K562 (cell line): ENCODE measurements around the gene CLDN5. TPM values are rescaled to one million over a fixed set of nuclear protein-coding genes. Genes with fewer than 3 reads are reported as not detected.

Experiments
- E2F3 ChIP-seq: fragments of 250-450 bp; sonication (Bioruptor Pico); IDR thresholded peaks from 2 replicates; pipeline ENCODE4 v1.4.0; 2020; ENCODE audit warnings: mild to moderate bottlenecking
- ESRRA ChIP-seq: fragments of 450-650 bp; IDR thresholded peaks from 2 replicates; pipeline ENCODE4 v1.6.1; 2014; ENCODE audit warnings: low read depth, mild to moderate bottlenecking, moderate library complexity, borderline replicate concordance
- HCFC1 ChIP-seq: IDR thresholded peaks from 2 replicates; pipeline ENCODE4 v1.6.1; 2012; ENCODE audit warnings: low read depth, low read length, improper control_type of control experiment
- HDAC8 ChIP-seq: fragments of 450-650 bp; IDR thresholded peaks from 2 replicates; pipeline ENCODE4 v1.6.1; 2016; ENCODE audit warnings: mild to moderate bottlenecking, missing genetic modification characterization, moderate library complexity, missing compliant biosample characterization
- KDM2B ChIP-seq: fragments of 250-450 bp; sonication (Bioruptor Pico); IDR thresholded peaks from 2 replicates; pipeline ENCODE4 v1.8.0; 2021; ENCODE audit warnings: mild to moderate bottlenecking, moderate library complexity
- MAFG ChIP-seq: fragments of 450-650 bp; conservative IDR thresholded peaks from 2 replicates; pipeline ENCODE4 v1.6.1; 2016; ENCODE audit warnings: missing genetic modification characterization, missing compliant biosample characterization
- NCOA4 ChIP-seq: fragments of 450-650 bp; IDR thresholded peaks from 2 replicates; pipeline ENCODE4 v1.6.1; 2018; ENCODE audit warnings: mild to moderate bottlenecking; ENCODE audit not compliant: partially characterized antibody
- RAD21 ChIP-seq, 2 experiments: fragments of 250-450 bp in 1 of 2; fragments of 450-650 bp in 1 of 2; sonication (Bioruptor Pico) in 1 of 2; formaldehyde crosslinking in 1 of 2; IDR thresholded peaks in 1 of 2; conservative IDR thresholded peaks in 1 of 2; 2 replicates each; pipeline versions ENCODE4 v1.4.0 to v1.8.0; 2020 to 2022; ENCODE audit warnings: mild to moderate bottlenecking in 2 of 2, moderate library complexity in 1 of 2
- RCOR1 ChIP-seq, 2 experiments: IDR thresholded peaks; 2 replicates each; pipeline ENCODE4 v1.6.1; 2012; ENCODE audit warnings: low read depth in 2 of 2, low read length in 2 of 2, borderline replicate concordance in 1 of 2, improper control_type of control experiment in 1 of 2
- SRF ChIP-seq, 2 experiments: fragments of 250-450, 450-650 bp in 1 of 2; sonication (Bioruptor Pico) in 1 of 2; sonication (generic) in 1 of 2; formaldehyde crosslinking; IDR thresholded peaks; 2 replicates each; pipeline versions ENCODE4 v1.5.0 to v1.5.1; 2020 to 2022; ENCODE audit warnings: mild to moderate bottlenecking in 1 of 2, missing genetic modification reagents in 1 of 2
- STAT5B ChIP-seq: fragments of 250-450 bp; sonication (Bioruptor Pico); IDR thresholded peaks from 2 replicates; pipeline ENCODE4 v1.8.0; 2021; ENCODE audit warnings: mild to moderate bottlenecking, inconsistent platforms
- TSC22D4 ChIP-seq: fragments of 450-650 bp; IDR thresholded peaks from 2 replicates; pipeline ENCODE4 v1.6.1; 2016; ENCODE audit warnings: missing genetic modification characterization, missing biosample characterization, control low read depth
- ZFP91 ChIP-seq: sonication (generic); formaldehyde crosslinking; IDR thresholded peaks from 2 replicates; pipeline ENCODE4 v1.8.0; 2022; ENCODE audit warnings: mild to moderate bottlenecking, missing genetic modification reagents
- ZNF384 ChIP-seq: IDR thresholded peaks from 2 replicates; pipeline ENCODE4 v1.6.1; 2012; ENCODE audit warnings: low read depth, low read length, improper control_type of control experiment
- ZNF75A ChIP-seq: fragments of 450-650 bp; formaldehyde crosslinking; IDR thresholded peaks from 2 replicates; pipeline ENCODE4 v1.4.0; 2020; ENCODE audit warnings: mild to moderate bottlenecking
- polyA plus RNA-seq, 8 experiments: library from polyadenylated mRNA; depleted of rRNA in 4 of 8; stranded (reverse) in 5 of 8; unstranded in 3 of 8; fragments of >200 nt; fragmentation: Nextera tagmentation in 2 of 8; fragmentation: Illumina TruSeq in 1 of 8; extraction: Ambion mirVana in 2 of 8; extraction: Trizol in 1 of 8; gene quantifications; 2 replicates each; pipeline versions ENCODE4 v1.2.1 to v1.2.3, GENCODE V29; 2011 to 2014; ENCODE audit warnings: inconsistent platforms in 1 of 8, missing spikeins in 1 of 8
- total RNA-seq, 7 experiments: library from RNA; depleted of rRNA in 6 of 7; stranded (reverse); fragments of >200 nt in 6 of 7; fragmentation: Illumina TruSeq in 2 of 7; extraction: Trizol in 2 of 7; gene quantifications; 2 replicates each; pipeline versions ENCODE4 v1.2.1 to v1.2.3, GENCODE V29; 2011 to 2021; ENCODE audit warnings: low replicate concordance in 1 of 7
- TF ChIP-seq, protein P1 (sequence below), 3 experiments: IDR thresholded peaks in 2 of 3; conservative IDR thresholded peaks in 1 of 3; 2 replicates each; pipeline ENCODE4 v1.5.1; 2011 to 2012; ENCODE audit warnings: low read length in 3 of 3, mild to moderate bottlenecking in 3 of 3, control low read depth in 2 of 3, improper control_type of control experiment in 1 of 3, inconsistent platforms in 1 of 3, low read depth in 1 of 3, mixed read lengths in 1 of 3, moderate library complexity in 1 of 3; ENCODE audit not compliant: insufficient read depth in 2 of 3
- TF ChIP-seq, protein P2 (sequence below): sonication (generic); formaldehyde crosslinking; IDR thresholded peaks from 2 replicates; pipeline ENCODE4 v1.5.0; 2020; ENCODE audit warnings: missing genetic modification reagents
- TF ChIP-seq, protein P3 (sequence below): sonication (generic); formaldehyde crosslinking; IDR thresholded peaks from 2 replicates; pipeline ENCODE4 v1.9.0; 2022; ENCODE audit warnings: mild to moderate bottlenecking, missing genetic modification reagents
- TF ChIP-seq, protein P4 (sequence below): fragments of 450-650 bp; formaldehyde crosslinking; IDR thresholded peaks from 2 replicates; pipeline ENCODE4 v1.4.0; 2020; ENCODE audit warnings: mild to moderate bottlenecking, moderate library complexity

Gene CLDN5
- total and polyA plus RNA-seq, 9 of the 15 experiments (the other 6 are each of a cell fraction or from before 2014, with no cell fraction given): 0.20 TPM; not detected in 8

- TF ChIP-seq, protein P1, sequence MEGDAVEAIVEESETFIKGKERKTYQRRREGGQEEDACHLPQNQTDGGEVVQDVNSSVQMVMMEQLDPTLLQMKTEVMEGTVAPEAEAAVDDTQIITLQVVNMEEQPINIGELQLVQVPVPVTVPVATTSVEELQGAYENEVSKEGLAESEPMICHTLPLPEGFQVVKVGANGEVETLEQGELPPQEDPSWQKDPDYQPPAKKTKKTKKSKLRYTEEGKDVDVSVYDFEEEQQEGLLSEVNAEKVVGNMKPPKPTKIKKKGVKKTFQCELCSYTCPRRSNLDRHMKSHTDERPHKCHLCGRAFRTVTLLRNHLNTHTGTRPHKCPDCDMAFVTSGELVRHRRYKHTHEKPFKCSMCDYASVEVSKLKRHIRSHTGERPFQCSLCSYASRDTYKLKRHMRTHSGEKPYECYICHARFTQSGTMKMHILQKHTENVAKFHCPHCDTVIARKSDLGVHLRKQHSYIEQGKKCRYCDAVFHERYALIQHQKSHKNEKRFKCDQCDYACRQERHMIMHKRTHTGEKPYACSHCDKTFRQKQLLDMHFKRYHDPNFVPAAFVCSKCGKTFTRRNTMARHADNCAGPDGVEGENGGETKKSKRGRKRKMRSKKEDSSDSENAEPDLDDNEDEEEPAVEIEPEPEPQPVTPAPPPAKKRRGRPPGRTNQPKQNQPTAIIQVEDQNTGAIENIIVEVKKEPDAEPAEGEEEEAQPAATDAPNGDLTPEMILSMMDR (IDR thresholded peaks at IDR 0.05 in 2 of 3, conservative IDR thresholded peaks at IDR 0.05 in 1 of 3; ENCODE audit: insufficient read depth in 2 of 3, low read depth in 1 of 3, low read length in 3 of 3): peak in 2 of 3 experiments; percentile 51 to 84; a peak in 3 of 6 replicates
- TF ChIP-seq, protein P2, sequence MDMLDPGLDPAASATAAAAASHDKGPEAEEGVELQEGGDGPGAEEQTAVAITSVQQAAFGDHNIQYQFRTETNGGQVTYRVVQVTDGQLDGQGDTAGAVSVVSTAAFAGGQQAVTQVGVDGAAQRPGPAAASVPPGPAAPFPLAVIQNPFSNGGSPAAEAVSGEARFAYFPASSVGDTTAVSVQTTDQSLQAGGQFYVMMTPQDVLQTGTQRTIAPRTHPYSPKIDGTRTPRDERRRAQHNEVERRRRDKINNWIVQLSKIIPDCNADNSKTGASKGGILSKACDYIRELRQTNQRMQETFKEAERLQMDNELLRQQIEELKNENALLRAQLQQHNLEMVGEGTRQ (CRISPR knock-in tag): no peak
- TF ChIP-seq MAFG: peak; percentile 38; the same call in 1 of the 2 replicates
- TF ChIP-seq RCOR1 (IDR thresholded peaks at IDR 0.05; ENCODE audit: borderline replicate concordance in 1 of 2, low read depth in 2 of 2, low read length in 2 of 2): 0 out of 4 replicates have a peak, but pooled peaks of 1 of the 2 experiments have one; percentile 10
- TF ChIP-seq, protein P3, sequence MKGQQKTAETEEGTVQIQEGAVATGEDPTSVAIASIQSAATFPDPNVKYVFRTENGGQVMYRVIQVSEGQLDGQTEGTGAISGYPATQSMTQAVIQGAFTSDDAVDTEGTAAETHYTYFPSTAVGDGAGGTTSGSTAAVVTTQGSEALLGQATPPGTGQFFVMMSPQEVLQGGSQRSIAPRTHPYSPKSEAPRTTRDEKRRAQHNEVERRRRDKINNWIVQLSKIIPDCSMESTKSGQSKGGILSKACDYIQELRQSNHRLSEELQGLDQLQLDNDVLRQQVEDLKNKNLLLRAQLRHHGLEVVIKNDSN: no peak
- peak; percentile 10; the same call in 1 of the 2 replicates for TF ChIP-seq KDM2B (CRISPR knock-in tag)
- TF ChIP-seq, protein P4, sequence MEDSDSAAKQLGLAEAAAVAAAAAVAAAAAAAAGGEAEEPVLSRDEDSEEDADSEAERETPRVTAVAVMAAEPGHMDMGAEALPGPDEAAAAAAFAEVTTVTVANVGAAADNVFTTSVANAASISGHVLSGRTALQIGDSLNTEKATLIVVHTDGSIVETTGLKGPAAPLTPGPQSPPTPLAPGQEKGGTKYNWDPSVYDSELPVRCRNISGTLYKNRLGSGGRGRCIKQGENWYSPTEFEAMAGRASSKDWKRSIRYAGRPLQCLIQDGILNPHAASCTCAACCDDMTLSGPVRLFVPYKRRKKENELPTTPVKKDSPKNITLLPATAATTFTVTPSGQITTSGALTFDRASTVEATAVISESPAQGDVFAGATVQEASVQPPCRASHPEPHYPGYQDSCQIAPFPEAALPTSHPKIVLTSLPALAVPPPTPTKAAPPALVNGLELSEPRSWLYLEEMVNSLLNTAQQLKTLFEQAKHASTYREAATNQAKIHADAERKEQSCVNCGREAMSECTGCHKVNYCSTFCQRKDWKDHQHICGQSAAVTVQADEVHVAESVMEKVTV (CRISPR knock-in tag): peak; percentile 74; the same call in 1 of the 2 replicates
- peak; percentile 60; the same call in 1 of the 2 replicates for TF ChIP-seq ZNF384
- no peak for TF ChIP-seq HDAC8 (tag)
- peak; percentile 49; the same call in 1 of the 2 replicates for TF ChIP-seq E2F3 (CRISPR knock-in tag)
- TF ChIP-seq ZNF75A (CRISPR knock-in tag): peak; percentile 7; the same call in 1 of the 2 replicates
- no peak for TF ChIP-seq TSC22D4 (tag)
- no peak for TF ChIP-seq ESRRA
- TF ChIP-seq ZFP91 (CRISPR knock-in tag): no peak
- TF ChIP-seq SRF (CRISPR knock-in tag; IDR thresholded peaks at IDR 0.05): no peak
- TF ChIP-seq RAD21 (CRISPR knock-in tag; conservative IDR thresholded peaks at IDR 0.05 in 1 of 2, IDR thresholded peaks at IDR 0.05 in 1 of 2): peak in 1 of 2 experiments; percentile 73; a peak in 2 of 4 replicates
- TF ChIP-seq HCFC1: 0 out of 2 replicates have a peak, but pooled peaks have one; percentile 11
- TF ChIP-seq NCOA4: no peak
- TF ChIP-seq STAT5B (CRISPR knock-in tag): no peak
Observed at GRCh38 chr22:19477321-19478044, 46.7 kb downstream of the CLDN5 start (continued).
